Inferior parietal cortex (tissue), 1 donor: ENCODE data around the gene RAD18.

Experiments used
- DNase-seq: peaks from one replicate; pipeline ENCODE4 v3.0.0-alpha.2; 2016; ENCODE audit errors: extremely low spot score

Gene RAD18

GRCh38 chr3:8964436-8965370, 1.4 kb upstream of the RAD18 start:
- DNase-seq = no peak

DNA sequence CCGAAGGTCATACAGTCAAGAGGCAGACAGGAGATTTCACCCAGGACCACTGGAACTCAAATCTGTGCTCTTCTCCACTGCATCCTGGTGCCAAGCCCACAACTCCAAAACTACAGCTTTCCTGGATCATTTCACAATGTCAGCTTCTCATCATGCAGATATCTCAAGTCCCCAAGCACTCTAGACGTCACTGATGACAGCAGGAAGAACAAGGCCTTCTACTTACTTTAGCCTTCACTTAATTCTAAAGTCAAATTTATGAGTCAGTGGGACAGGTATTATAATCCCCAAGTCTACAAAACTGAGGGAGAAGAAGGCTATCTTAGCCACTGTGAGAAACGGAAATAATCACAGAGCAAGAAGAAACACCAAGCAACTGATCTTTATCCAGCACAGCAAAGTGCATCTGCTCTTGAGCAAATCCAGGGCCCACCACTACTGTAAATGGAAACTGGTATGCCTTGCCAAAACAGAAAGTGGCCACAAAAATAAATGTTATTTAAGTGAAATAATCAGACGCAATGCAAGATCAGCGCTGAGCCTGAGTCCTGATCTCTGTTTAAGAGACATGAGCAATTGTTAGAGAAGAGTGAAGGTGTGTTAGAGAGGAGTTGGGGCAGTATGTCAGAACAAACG, 928 bp downstream of the RAD18 start:
- no peak for DNase-seq

- DNase-seq = no peak
Measured at GRCh38 chr3:8959668-8960067, 3.6 kb downstream of the RAD18 start.

DNA sequence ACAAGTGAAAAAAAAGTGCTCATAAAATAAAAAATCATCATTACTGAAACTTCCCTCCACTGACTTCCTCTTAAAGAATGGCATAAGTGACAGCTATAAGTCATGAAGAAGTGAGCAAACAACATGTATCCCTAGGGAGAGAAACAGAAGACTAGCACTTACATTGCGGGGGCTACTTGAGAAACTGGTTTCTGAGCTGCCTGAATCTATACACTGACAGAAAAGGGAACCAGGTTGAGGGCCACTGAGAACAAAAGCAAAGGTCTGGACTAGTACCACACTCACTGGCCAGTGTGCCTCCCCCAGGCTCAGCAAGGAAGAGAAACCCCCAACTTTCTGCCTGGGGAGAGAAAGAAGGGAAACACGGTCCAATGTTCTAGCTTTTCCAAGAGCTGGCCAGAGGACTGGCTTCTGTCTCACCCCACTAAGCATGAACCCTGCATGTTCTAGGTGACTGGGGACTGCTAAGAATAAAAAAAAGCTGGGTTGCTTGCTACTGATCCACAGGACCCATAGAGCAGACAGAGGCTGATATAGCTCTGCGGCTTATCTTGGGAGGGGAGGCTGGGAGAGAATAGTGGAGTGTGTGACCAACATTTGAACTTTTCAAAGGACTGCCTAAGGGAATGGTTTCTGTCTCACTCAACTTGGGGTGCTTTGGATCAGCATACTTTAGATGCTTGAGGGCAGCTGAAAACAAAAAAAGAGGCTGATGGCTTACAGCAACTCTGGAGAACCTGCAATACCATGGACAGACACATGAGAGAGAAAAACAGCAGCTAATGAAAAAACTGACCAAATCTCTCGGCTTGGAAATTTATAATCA, 8.1 kb downstream of the RAD18 start:
- no peak for DNase-seq

- no peak for DNase-seq
Measured at GRCh38 chr3:8953313-8953712, 10.0 kb downstream of the RAD18 start.

GRCh38 chr3:8952130-8952529, 11.1 kb downstream of the RAD18 start:
- DNase-seq = no peak

DNA sequence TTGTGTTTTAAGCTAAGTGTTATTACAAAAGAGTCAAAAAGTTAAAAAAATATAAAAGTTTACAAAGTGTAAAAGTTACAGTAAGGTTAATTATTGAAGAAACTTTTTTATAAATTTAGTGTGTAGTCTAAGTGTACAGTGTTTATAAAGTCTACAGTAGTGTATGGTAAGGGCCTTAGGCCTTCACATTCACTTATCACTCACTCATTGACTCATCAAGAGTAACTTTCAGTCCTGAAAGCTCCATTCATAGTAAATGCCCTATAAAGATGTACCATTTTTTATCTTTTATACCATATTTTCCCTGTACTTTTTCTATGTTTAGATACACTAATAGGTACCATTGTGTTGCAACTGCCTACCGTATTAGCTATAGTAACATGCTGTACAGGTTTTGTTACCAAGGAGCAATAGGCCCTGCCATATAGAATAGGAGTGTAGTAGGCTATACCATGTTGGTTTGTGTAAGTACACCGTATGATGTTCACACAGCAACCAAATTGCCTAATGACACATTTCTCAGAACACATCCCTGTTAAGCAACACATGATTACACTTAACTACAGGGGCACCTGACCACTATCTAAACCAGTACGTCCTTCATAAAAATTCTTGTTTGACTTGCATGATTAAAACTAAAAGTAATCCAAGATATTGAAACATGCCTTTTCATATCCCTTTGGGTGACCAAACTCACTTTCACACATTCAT, 17.2 kb downstream of the RAD18 start:
- no peak for DNase-seq

DNA sequence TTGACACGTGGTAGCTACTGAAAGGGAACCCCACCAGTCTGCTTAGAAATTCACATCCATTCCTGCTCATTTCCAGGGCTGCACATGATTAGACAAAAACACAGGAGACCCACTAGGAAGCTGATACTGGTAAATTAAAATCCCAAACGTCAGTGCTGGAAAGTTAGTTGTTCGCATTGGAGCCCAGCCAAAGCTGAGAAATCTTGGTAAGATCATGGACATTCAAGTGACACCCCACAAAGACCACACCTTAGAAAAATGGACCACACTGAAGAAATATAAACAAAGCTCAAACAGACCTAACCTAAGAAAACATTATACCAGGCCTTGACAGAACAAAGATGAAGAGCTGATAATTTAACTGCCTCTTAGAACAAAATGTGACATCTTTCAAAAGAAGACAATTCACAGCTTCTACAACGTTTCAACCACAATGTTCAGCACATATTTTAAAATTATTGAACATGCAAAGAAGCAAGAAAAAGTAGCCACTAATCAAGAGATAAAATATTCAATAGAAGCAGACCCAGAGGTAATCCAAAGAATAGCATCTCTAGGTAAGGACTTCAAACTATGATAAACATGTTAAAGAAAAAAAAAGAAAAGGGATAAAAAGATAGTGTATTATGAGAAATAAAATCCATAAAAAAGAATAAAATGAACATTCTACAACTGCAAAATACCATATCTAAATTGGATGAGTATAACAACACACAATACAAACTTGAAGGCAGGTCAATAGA, 20.4 kb downstream of the RAD18 start:
- DNase-seq = no peak

DNA sequence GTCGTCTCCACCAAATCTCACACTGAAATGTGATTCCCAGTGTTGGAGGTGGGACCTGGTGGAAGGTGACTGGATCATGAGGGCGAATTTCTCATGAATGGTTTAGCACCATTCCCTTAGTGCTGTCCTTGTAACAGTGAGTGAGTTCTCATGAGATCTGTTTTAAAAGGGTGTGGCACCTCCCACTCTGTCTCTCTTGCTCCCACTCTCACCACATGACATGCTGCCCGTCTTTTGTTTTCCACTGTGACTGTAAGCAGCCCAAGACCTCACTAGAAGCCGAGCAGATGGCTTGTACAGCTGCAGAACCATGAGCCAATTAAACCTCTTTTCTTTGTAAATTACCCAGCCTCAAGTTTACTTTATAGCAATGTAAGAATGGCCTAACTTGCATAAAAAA, 21.2 kb downstream of the RAD18 start:
- no peak for DNase-seq

DNA sequence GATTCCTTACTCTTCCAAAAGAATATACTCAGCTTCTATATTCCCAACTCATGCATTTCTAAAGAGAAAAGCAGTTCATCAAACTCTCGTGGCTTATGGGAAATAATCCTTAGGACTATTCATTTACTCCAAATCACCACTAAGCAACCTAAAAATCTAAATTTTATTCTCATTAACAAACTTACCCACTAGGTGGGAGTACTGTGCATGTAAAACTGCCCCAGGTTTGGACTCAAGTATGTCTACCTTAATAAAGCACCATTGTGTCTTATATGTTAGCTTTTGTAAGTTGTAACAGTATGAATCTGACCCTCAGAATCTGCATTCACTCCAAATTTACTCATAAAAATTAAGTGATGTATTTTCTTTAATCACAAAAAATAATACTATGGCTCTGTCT, 25.3 kb downstream of the RAD18 start:
- DNase-seq = no peak

DNA sequence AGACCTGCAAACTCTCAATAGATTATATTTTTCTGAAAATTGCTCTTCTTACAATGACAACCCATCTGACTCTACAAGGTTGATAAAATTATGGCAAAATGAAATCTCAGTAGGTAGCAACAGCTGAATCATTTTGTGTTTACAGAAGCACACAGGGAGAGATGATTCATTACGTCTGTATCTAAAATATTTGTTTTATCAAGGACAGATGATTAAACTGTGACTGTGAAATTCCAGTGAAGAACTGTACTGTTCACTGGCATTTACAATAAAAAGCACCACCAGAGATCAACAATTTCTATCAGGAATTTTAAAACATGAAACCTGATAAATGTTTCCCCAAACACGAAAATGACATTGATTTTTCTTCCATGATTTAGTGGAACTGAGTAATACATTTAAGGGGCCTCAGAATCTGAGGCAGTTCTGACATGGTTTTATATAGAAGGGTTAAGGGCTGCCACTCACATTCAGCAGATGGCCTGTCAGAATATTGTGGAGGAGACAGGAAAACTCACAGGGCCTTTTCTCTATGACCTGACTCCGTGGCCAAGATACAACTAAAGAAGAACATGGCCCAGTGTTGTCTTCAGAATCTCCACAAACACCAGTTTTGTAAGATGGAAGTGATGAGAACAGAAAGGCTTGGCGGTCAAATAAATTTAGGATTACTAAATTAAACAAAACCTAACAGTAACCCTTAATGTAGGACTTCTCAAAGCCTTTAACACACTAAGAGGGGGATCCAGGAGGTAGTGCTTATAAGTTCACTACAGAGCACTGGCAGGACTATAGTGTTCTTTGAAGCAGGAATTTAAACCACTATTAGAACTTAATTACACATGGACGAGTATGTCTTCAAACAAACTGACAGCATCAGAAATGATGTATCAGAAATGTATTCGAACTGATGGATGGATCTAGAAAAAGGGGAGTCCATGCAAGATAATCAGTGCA, 25.9 kb downstream of the RAD18 start:
- DNase-seq = no peak

- DNase-seq = no peak
Measured at GRCh38 chr3:8932507-8932906, 30.8 kb downstream of the RAD18 start.

DNA sequence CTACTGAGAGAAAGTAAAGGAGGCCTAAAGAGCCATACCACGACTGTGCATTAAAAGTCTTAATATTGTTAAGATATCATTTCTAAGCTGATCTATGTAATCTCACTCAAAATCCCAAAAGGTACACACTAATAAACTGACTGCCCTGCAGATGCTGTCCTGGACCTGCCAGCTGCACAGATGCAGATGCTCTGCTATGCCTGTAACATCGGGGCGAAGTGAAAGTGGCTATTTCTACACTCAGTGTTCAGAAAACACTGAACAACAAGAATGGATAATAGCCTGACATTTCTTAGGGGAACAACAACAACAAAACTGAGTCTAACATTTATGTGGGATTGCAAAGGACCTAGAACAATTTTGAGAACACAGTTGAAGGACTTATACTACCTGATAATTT, 31.9 kb downstream of the RAD18 start:
- DNase-seq = no peak

DNA sequence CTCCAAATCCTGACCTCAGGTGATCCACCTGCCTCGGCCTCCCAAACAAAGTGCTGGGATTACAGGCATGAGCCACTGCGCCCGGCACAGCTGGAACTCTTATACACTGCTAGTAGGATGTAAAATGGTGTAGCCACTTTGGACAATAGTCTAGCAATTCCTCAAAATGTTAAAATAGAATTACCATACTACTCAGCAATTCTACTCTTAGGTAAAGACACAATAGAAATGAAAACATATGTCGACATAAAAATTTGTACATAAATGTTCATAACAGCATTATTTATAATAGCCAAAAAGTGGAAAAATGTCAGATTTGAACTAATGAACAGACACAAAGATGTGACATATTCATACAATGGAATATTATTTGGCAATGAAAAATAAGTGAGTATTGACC, 33.4 kb downstream of the RAD18 start:
- DNase-seq = no peak

DNA sequence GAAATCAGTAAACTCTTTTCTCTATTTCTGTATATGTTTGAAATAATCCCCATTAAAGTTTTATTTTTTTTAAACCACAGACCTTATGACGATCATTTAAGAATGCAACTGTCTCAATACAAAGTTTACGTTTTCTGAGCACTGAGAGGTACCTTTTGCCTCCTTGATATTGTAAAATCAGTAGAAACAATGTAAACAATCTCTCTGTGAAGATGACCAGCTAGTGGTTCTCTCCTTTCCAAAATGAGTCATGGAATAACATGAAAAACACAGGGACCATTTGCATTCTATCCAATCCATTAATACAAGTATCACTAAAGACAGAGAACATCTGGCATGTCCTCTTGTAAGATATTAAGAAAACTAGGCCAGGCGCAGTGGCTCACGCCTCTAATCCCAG, 48.8 kb downstream of the RAD18 start:
- no peak for DNase-seq

GRCh38 chr3:8911781-8912180, 51.5 kb downstream of the RAD18 start:
- no peak for DNase-seq

- DNase-seq = no peak
Measured at GRCh38 chr3:8909160-8909559, 54.1 kb downstream of the RAD18 start.

DNA sequence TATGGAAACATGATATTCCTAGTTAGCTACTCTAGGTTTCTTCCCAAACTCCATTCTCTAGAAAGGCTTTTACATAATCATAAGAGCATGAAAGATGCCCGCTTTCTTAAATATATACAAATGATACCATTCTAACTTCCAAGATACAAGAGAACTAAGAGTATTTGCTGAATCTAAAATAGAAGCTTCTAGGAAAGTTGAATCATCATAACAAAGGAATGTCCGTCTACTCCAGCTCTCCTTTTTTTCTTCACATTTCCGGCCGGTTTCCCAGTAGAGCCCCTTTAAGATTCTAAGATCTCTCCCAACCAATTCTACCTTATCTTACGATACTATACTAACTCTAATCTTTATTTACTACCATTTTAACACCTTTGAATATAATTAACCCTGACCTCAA, 60.1 kb downstream of the RAD18 start:
- no peak for DNase-seq

GRCh38 chr3:8900869-8901268, 62.4 kb downstream of the RAD18 start:
- DNase-seq = no peak

DNA sequence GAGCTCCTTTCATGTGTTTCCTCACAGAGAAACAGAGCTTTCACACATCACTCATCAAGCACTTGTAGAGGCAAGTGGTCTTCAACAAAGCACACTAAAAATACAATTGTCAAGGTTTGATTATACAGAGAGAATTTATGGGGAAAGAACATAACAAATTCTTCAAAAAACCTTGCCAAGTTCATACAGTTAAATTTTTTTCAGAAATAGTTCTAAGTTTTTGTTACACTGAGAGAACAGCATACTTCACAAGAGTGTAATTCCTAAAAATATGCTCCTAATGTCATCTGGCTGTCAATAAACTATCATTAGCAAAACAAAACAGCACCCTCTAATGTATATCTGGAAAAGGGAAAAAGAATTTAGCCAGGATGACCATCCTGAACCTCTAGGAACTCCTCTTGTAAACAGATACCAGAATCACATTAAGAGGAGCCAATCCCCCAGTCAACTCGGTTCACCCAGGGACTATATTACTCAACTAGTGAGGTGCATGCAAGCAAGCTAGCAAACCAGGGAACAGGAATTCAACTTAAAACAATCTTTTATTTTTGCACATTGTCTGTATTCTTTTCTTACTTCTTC, 63.3 kb downstream of the RAD18 start:
- DNase-seq = no peak
